ENCODE measurements around the gene EHMT1. TPM values are rescaled to one million over a fixed set of nuclear protein-coding genes. Genes with fewer than 3 reads are reported as not detected.

Gene EHMT1
- total and polyA plus RNA-seq, 2 experiments from 2014 or later = 46.0 to 47.7 TPM

DNA sequence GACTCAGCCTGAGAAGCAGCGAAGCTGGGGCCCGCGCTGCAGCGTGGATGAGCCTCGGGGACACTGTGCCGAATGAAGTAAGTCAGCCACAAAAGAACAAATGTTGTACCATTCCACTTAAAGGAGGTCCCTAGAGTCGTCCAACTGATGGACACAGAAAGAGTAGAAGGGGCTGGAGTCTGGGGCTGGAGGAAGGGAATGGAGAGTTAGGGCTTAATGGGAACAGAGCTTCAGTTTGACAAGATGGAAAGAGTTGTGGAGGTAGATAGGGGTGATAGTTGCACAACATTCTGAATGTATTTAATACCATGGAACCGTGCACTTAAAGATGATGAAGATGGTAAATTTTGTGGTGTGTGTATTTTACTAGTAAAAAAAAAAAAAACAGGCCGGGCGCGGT lies 119.9 kb downstream of the EHMT1 start:
- no peaks in the 10 kb centered on the region for H3K36me3 ChIP-seq (replicated peaks; ENCODE audit: insufficient read depth, low read depth)
- TF ChIP-seq, protein P1, sequence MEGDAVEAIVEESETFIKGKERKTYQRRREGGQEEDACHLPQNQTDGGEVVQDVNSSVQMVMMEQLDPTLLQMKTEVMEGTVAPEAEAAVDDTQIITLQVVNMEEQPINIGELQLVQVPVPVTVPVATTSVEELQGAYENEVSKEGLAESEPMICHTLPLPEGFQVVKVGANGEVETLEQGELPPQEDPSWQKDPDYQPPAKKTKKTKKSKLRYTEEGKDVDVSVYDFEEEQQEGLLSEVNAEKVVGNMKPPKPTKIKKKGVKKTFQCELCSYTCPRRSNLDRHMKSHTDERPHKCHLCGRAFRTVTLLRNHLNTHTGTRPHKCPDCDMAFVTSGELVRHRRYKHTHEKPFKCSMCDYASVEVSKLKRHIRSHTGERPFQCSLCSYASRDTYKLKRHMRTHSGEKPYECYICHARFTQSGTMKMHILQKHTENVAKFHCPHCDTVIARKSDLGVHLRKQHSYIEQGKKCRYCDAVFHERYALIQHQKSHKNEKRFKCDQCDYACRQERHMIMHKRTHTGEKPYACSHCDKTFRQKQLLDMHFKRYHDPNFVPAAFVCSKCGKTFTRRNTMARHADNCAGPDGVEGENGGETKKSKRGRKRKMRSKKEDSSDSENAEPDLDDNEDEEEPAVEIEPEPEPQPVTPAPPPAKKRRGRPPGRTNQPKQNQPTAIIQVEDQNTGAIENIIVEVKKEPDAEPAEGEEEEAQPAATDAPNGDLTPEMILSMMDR (IDR thresholded peaks at IDR 0.05; ENCODE audit: poor library complexity) = no peak
- TF ChIP-seq EZH2phosphoT487 (IDR thresholded peaks at IDR 0.05; ENCODE audit: low read depth, severe bottlenecking, unreplicated experiment) (no peak), EZH2 (IDR thresholded peaks at IDR 0.05; ENCODE audit: borderline replicate concordance) (no peak)
- peaks cover 4% of the 10 kb centered on the region for H3K4me1 ChIP-seq (ENCODE audit: insufficient read depth)
- H3K27ac ChIP-seq = no peak overlapping the region
- H3K27me3 ChIP-seq = no peaks in the 10 kb centered on the region
- no peak overlapping the region for H3K4me3 ChIP-seq
- H2AFZ ChIP-seq = no peak overlapping the region
- H3K4me2 ChIP-seq = no peak overlapping the region
- peaks cover 11% of the 10 kb centered on the region for H3K79me2 ChIP-seq
- no peaks in the 10 kb centered on the region for H3K9me2 ChIP-seq (replicated peaks; ENCODE audit: insufficient read depth)
- H3K9me3 ChIP-seq (ENCODE audit: low read depth) = no peaks in the 10 kb centered on the region
- H4K20me1 ChIP-seq (ENCODE audit: insufficient read depth, poor library complexity, severe bottlenecking) = no peaks in the 10 kb centered on the region
- DNase-seq (ENCODE audit: low spot score) = no peak
- WGBS (ENCODE audit: low lambda C conversion rate, missing lambda C conversion rate) = 96% methylated on average over 10 of the region's 11 CpGs

DNA sequence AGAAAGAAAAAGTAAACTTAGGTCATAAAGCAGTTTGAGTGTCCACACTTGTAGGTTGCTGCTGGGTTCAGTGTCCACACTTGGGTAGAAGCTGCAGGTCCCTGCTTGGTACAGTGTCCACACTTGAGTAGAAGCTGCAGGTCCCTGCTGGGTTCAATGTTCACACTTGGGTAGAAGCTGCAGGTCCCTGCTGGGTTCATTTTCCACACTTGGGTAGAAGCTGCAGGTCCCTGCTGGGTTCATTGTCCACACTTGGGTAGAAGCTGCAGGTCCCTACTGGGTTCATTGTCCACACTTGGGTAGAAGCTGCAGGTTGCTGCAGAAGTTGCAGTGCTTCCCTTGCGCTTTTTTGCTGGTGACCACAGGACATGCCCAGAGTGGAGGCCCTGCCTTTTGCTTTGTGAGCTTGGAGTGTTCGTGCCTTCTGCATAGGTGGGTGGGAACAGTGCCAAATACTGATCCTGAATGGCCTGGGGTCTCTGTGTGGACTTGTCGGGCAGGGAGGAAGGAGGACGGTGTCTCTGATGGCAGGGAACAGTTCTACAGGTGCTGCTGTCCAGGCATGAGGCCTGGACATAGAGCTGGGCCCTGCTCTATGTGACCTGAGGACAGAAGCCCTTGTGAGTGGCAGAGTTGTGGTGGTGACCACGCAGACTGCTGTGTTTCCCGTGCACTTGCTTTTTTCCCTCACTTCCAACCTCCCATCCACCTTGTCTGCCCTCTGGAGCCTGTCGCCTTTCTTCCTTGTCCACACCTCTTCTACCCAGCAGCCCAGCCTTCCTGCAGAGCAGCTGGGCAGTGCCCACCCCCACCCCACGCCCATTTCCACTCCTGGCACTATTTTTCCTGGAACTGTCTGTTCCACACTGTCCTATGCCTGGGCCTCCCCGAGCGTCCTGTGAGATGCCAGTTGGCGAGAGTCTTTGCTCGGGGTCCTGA lies 120.8 kb downstream of the EHMT1 start:
- Histone ChIP-seq H3K9me3 (ENCODE audit: low read depth) (no peaks in the 10 kb centered on the region), H3K79me2 (peaks cover 9% of the 10 kb centered on the region), H4K20me1 (ENCODE audit: insufficient read depth, poor library complexity, severe bottlenecking) (no peaks in the 10 kb centered on the region), H3K27me3 (no peaks in the 10 kb centered on the region), H3K4me1 (ENCODE audit: insufficient read depth) (peaks cover 4% of the 10 kb centered on the region), H3K27ac (peak overlapping the region; percentile 37), H3K4me3 (no peak overlapping the region), H3K36me3 (replicated peaks; ENCODE audit: insufficient read depth, low read depth) (no peaks in the 10 kb centered on the region), H2AFZ (no peak overlapping the region), H3K9me2 (replicated peaks; ENCODE audit: insufficient read depth) (no peaks in the 10 kb centered on the region), H3K4me2 (no peak overlapping the region)
- no peak for DNase-seq (ENCODE audit: low spot score)
- TF ChIP-seq, protein P1 (IDR thresholded peaks at IDR 0.05; ENCODE audit: poor library complexity) = no peak
- TF ChIP-seq EZH2phosphoT487 (IDR thresholded peaks at IDR 0.05; ENCODE audit: low read depth, severe bottlenecking, unreplicated experiment) (no peak), EZH2 (IDR thresholded peaks at IDR 0.05; ENCODE audit: borderline replicate concordance) (no peak)
- 88% methylated on average over 11 of the region's 12 CpGs for WGBS (ENCODE audit: low lambda C conversion rate, missing lambda C conversion rate)

DNA sequence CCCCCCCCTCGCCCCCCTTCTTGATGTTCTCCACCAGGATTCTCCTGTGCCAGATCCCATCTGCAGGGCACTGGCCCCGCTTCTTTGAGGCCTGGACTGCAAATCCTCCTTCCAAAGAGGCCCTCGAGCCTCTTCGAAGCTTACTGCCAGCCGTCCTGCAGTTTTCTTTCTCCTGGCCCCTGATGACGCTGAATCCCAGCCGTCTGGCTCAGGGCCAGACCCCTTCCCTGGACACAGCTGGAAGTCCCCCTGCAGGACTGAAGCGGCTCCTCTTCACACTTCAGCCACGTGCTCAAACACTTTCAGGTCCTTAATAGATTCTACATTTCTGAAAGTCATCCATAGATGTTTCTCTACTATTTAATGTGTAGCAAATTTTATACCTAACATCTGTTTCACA lies 121.5 kb downstream of the EHMT1 start:
- Histone ChIP-seq H3K36me3 (replicated peaks; ENCODE audit: insufficient read depth, low read depth) (no peaks in the 10 kb centered on the region), H3K9me2 (replicated peaks; ENCODE audit: insufficient read depth) (no peaks in the 10 kb centered on the region), H3K27ac (peak overlapping the region; percentile 37), H3K4me1 (ENCODE audit: insufficient read depth) (peaks cover 4% of the 10 kb centered on the region), H4K20me1 (ENCODE audit: insufficient read depth, poor library complexity, severe bottlenecking) (no peaks in the 10 kb centered on the region), H3K79me2 (peaks cover 7% of the 10 kb centered on the region), H3K4me3 (no peak overlapping the region), H3K27me3 (no peaks in the 10 kb centered on the region), H3K4me2 (no peak overlapping the region), H3K9me3 (ENCODE audit: low read depth) (no peaks in the 10 kb centered on the region), H2AFZ (no peak overlapping the region)
- DNase-seq (ENCODE audit: low spot score) = peak; percentile 66
- WGBS (ENCODE audit: low lambda C conversion rate, missing lambda C conversion rate) = 63% methylated on average over 9 of the region's 9 CpGs
- no peak for TF ChIP-seq EZH2 (IDR thresholded peaks at IDR 0.05; ENCODE audit: borderline replicate concordance)
- no peak for TF ChIP-seq EZH2phosphoT487 (IDR thresholded peaks at IDR 0.05; ENCODE audit: low read depth, severe bottlenecking, unreplicated experiment)
- TF ChIP-seq, protein P1 (IDR thresholded peaks at IDR 0.05; ENCODE audit: poor library complexity) = no peak
